Panc1 (cell line): Measurements from ENCODE around the gene ARSI. TPM values are rescaled to one million over a fixed set of nuclear protein-coding genes. Genes with fewer than 3 reads are reported as not detected.

Source experiments
- ATAC-seq: fragments of 200-7000 bp; cut with Tn5 transposase; 2 replicates; pipeline ENCODE4 v1.9.1; 2020; ENCODE audit warnings: mild to moderate bottlenecking, moderate library complexity
- BruUV-seq: library from RNA; stranded (reverse); fragments of 400-500 nt; replicated peaks from 2 replicates; lab custom pipeline; 2021; lab: Mats Ljungman, UMichigan
- CTCF ChIA-PET: fragments of 300-600 bp; sonication (Branson Sonifier 250); formaldehyde crosslinking; loops from one replicate; lab custom pipeline; 2022; ENCODE audit warnings: antibody characterized with exemption; lab: Charles Lee
- POLR2A ChIA-PET: fragments of 300-600 bp; sonication (Branson Sonifier 250); formaldehyde crosslinking; loops from one replicate; lab custom pipeline; 2022; ENCODE audit warnings: antibody characterized with exemption; lab: Charles Lee
- DNase-seq: peaks from one replicate; pipeline ENCODE4 v3.0.0-alpha.2; 2010; ENCODE audit warnings: low read depth, low spot score
- H3K27ac ChIP-seq: 2 replicates; pipeline ENCODE4 v1.5.1; 2011; ENCODE audit warnings: mild to moderate bottlenecking, low read length, inconsistent platforms
- H3K27me3 ChIP-seq: fragments of 200-500 bp; sonication (Bioruptor generic); 2 replicates; pipeline ENCODE4 v1.6.0; 2014; ENCODE audit warnings: low read length, inconsistent platforms; ENCODE audit not compliant: control insufficient read depth, insufficient read depth
- H3K36me3 ChIP-seq: fragments of 200-500 bp; sonication (Bioruptor generic); 2 replicates; pipeline ENCODE4 v1.5.1; 2014; ENCODE audit warnings: inconsistent platforms, mild to moderate bottlenecking, low read length, moderate library complexity; ENCODE audit not compliant: control insufficient read depth, insufficient read depth
- H3K4me1 ChIP-seq: 2 replicates; pipeline ENCODE4 v1.5.1; 2011; ENCODE audit warnings: inconsistent platforms, mild to moderate bottlenecking, low read length, moderate library complexity; ENCODE audit not compliant: control insufficient read depth, insufficient read depth
- H3K4me3 ChIP-seq, 2 experiments: 2 replicates each; pipeline ENCODE4 v1.5.1; 2011 to 2012; ENCODE audit warnings: low read depth in 2 of 2, low read length in 2 of 2, mild to moderate bottlenecking in 2 of 2, inconsistent platforms in 1 of 2, moderate library complexity in 1 of 2
- H3K9me3 ChIP-seq: fragments of 200-500 bp; sonication (Bioruptor generic); 2 replicates; pipeline ENCODE4 v1.5.1; 2014; ENCODE audit warnings: low read depth, mild to moderate bottlenecking, inconsistent platforms, low read length, moderate library complexity; ENCODE audit not compliant: control insufficient read depth, insufficient read depth
- POLR2AphosphoS5 ChIP-seq: IDR thresholded peaks from 2 replicates; pipeline ENCODE4 v1.6.1; 2012; ENCODE audit warnings: mild to moderate bottlenecking, low read depth, low read length, moderate library complexity
- SIN3A ChIP-seq: IDR thresholded peaks from 2 replicates; pipeline ENCODE4 v1.6.1; 2012; ENCODE audit warnings: low read depth, mild to moderate bottlenecking, low read length, moderate library complexity, borderline replicate concordance; ENCODE audit not compliant: insufficient read depth
- TCF7L2 ChIP-seq: IDR thresholded peaks from 2 replicates; pipeline ENCODE4 v1.6.1; 2011; ENCODE audit warnings: mild to moderate bottlenecking, low read depth, low read length, inconsistent platforms
- in situ Hi-C: cut with HindIII; loops from 2 replicates; pipeline ENCODE4 v1.10.0; 2016; ENCODE audit warnings: low sequenced_read_pairs, low pct_unique_long_range_greater_than_20kb
- intact Hi-C: fragments of 100-400 bp; cut with micrococcal nuclease; formaldehyde crosslinking; loops from one replicate; pipeline ENCODE4 v1.10.0; 2022; ENCODE audit not compliant: unreplicated experiment
- total RNA-seq: library from RNA; stranded (reverse); gene quantifications from one replicate; pipeline ENCODE4 v1.2.1, GENCODE V29; 2021; ENCODE audit not compliant: unreplicated experiment
- TF ChIP-seq, protein P1 (sequence below): fragments of 450-650 bp; IDR thresholded peaks from 2 replicates; pipeline ENCODE4 v1.5.1; 2017; ENCODE audit warnings: mild to moderate bottlenecking
- TF ChIP-seq, protein P2 (sequence below), 2 experiments: IDR thresholded peaks; 2 replicates each; pipeline ENCODE4 v1.6.1; 2011 to 2012; ENCODE audit warnings: low read depth in 2 of 2, control low read depth in 1 of 2, low read length in 1 of 2, mild to moderate bottlenecking in 1 of 2, moderate library complexity in 1 of 2; ENCODE audit not compliant: insufficient read depth in 1 of 2

Gene ARSI
- total RNA-seq, 1 experiment from 2014 or later = 18.6 TPM

DNA sequence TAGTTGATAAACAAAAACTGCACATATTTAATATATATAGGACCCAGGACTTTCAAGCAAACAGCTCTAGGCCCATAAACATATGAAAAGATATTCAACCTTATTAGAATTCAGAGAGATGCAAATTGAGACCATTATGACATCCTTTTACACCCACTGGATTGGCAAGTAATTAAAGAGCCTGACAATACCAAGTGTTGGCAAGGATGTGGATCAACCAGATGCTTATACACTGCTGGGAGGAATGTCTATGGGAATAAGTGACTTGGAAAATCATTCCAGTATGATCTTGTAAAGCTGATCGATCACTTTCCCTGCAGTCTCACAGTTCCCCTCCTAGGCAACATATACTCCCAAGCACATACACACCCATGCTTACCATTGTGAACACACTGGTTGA lies 39.3 kb upstream of the ARSI start:
- ChIA-PET POLR2A (interaction anchor here (0.6 kb wide), 2 partner anchors 55 to 99 kb away, joined by 4 read pairs; no protein-coding TSS in a partner anchor), CTCF (interaction anchor here (0.7 kb wide), 1 partner anchor 19 kb away, joined by 3 read pairs; no protein-coding TSS in a partner anchor)
- DNase-seq = no peak
- H3K27ac ChIP-seq = no peak overlapping the region
- TF ChIP-seq TCF7L2 = no peak
- TF ChIP-seq, protein P1, sequence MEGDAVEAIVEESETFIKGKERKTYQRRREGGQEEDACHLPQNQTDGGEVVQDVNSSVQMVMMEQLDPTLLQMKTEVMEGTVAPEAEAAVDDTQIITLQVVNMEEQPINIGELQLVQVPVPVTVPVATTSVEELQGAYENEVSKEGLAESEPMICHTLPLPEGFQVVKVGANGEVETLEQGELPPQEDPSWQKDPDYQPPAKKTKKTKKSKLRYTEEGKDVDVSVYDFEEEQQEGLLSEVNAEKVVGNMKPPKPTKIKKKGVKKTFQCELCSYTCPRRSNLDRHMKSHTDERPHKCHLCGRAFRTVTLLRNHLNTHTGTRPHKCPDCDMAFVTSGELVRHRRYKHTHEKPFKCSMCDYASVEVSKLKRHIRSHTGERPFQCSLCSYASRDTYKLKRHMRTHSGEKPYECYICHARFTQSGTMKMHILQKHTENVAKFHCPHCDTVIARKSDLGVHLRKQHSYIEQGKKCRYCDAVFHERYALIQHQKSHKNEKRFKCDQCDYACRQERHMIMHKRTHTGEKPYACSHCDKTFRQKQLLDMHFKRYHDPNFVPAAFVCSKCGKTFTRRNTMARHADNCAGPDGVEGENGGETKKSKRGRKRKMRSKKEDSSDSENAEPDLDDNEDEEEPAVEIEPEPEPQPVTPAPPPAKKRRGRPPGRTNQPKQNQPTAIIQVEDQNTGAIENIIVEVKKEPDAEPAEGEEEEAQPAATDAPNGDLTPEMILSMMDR = no peak
- TF ChIP-seq, protein P2, sequence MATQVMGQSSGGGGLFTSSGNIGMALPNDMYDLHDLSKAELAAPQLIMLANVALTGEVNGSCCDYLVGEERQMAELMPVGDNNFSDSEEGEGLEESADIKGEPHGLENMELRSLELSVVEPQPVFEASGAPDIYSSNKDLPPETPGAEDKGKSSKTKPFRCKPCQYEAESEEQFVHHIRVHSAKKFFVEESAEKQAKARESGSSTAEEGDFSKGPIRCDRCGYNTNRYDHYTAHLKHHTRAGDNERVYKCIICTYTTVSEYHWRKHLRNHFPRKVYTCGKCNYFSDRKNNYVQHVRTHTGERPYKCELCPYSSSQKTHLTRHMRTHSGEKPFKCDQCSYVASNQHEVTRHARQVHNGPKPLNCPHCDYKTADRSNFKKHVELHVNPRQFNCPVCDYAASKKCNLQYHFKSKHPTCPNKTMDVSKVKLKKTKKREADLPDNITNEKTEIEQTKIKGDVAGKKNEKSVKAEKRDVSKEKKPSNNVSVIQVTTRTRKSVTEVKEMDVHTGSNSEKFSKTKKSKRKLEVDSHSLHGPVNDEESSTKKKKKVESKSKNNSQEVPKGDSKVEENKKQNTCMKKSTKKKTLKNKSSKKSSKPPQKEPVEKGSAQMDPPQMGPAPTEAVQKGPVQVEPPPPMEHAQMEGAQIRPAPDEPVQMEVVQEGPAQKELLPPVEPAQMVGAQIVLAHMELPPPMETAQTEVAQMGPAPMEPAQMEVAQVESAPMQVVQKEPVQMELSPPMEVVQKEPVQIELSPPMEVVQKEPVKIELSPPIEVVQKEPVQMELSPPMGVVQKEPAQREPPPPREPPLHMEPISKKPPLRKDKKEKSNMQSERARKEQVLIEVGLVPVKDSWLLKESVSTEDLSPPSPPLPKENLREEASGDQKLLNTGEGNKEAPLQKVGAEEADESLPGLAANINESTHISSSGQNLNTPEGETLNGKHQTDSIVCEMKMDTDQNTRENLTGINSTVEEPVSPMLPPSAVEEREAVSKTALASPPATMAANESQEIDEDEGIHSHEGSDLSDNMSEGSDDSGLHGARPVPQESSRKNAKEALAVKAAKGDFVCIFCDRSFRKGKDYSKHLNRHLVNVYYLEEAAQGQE (IDR thresholded peaks at IDR 0.05; ENCODE audit: insufficient read depth in 1 of 2, low read depth in 2 of 2, low read length in 1 of 2) = no peak
- TF ChIP-seq POLR2AphosphoS5 = no peak
- no peak for TF ChIP-seq SIN3A
- intact Hi-C loops (no loop called here), in situ Hi-C loops (no loop called here)
- no peaks in the 10 kb centered on the region for H3K27me3 ChIP-seq
- no TSS peak for BruUV-seq
- H3K4me3 ChIP-seq = no peak overlapping the region
- ATAC-seq = no peak
- no peaks in the 10 kb centered on the region for H3K9me3 ChIP-seq
- H3K4me1 ChIP-seq = no peaks in the 10 kb centered on the region; the same call in 1 of the 2 replicates
- H3K36me3 ChIP-seq = no peaks in the 10 kb centered on the region

DNA sequence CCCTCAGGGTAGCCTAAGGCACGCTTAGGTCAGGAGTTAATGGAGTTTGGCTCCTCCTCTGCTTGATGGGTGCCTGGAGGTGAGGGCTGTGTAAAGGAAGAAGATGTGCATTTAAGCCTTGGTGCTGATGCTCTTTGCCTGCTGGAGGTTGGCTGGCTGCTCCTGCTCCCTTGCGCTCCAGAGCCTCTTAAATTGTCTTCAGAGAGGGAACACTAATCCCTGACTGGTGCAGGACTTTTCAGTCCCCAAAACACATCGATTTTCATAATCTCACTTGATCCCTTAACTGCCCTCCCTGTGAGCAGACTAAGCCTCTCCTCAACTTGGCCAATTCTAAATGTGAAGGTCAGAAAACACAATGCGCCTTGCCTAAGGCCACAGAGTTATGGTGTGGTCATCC lies 38.6 kb upstream of the ARSI start:
- BruUV-seq = no TSS peak
- peak; percentile 26; the same call in 1 of the 2 replicates for ATAC-seq
- in situ Hi-C loops = no loop called here

More for the DNA sequence above, 38.6 kb upstream of the ARSI start:
- Histone ChIP-seq H3K4me3 (no peak overlapping the region), H3K36me3 (no peaks in the 10 kb centered on the region), H3K9me3 (no peaks in the 10 kb centered on the region), H3K27ac (no peak overlapping the region), H3K27me3 (no peaks in the 10 kb centered on the region), H3K4me1 (no peaks in the 10 kb centered on the region; the same call in 1 of the 2 replicates)
- TF ChIP-seq, protein P1 = no peak
- no peak for TF ChIP-seq POLR2AphosphoS5
- TF ChIP-seq TCF7L2 = no peak
- ChIA-PET POLR2A (no interaction called here), CTCF (no interaction called here)
- intact Hi-C loops = no loop called here
- no peak for DNase-seq
